OCI-LY3 (cell line): Measurements from ENCODE around the gene FNDC11.

Experiments used
- CTCF ChIP-seq: fragments of 200-600, 300-600 bp; sonication (generic); IDR thresholded peaks from 2 replicates; pipeline ENCODE4 v1.5.1; 2014; ENCODE audit warnings: antibody characterized with exemption, low read length, low read depth
- EZH2phosphoT487 ChIP-seq: fragments of 200-600 bp; shearing (Covaris generic); IDR thresholded peaks from 2 replicates; pipeline ENCODE4 v1.6.1; 2018; ENCODE audit warnings: antibody characterized with exemption, mixed run types, low read depth

DNA sequence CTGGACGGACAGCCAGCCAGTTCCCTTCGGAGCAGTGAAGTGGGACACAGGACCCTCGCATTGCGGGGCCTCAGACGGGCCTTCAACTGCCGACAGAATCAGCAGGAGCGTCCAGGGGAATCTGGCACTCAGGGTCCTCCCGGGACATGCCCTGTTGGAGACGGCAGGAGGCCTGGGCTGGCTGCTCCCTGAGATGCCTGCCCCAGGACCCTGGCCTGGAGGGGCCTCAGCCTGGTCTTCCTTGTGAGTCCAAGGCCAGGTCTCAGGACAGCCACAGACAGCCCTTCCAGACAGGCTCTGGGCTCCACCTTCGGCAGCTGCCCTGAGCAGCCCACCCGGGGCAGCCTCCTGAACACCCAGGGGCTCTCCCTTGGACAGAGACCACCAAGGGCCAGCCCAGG is 34.7 kb downstream of the FNDC11 start:
- no peak for TF ChIP-seq CTCF
- TF ChIP-seq EZH2phosphoT487 = no peak
